AG04450 (cell line): Measurements from ENCODE around the gene RBM43. TPM values are rescaled to one million over a fixed set of nuclear protein-coding genes. Genes with fewer than 3 reads are reported as not detected.

ENCODE experiments used
- CTCF ChIA-PET: fragments of 300-600, 350-600 bp; formaldehyde crosslinking; extraction: SDS; loops from one replicate; lab custom pipeline; 2022; ENCODE audit warnings: antibody characterized with exemption, inconsistent platforms; lab: Charles Lee
- POLR2A ChIA-PET: fragments of 350-600 bp; formaldehyde crosslinking; extraction: SDS; loops from one replicate; lab custom pipeline; 2021; ENCODE audit warnings: antibody characterized with exemption, inconsistent platforms; lab: Yijun Ruan, JAX
- DNase-seq: peaks from one replicate; pipeline ENCODE4 v3.0.0-alpha.2; 2011; ENCODE audit warnings: low read depth, low spot score
- H3K27ac ChIP-seq: one replicate; pipeline ENCODE4 v1.5.1; 2012; ENCODE audit warnings: low read depth, low read length, control low read depth
- H3K27me3 ChIP-seq: one replicate; pipeline ENCODE4 v1.6.0; 2012; ENCODE audit warnings: low read length; ENCODE audit not compliant: control insufficient read depth, insufficient read depth
- H3K4me3 ChIP-seq: 2 replicates; pipeline ENCODE4 v1.5.1; 2011; ENCODE audit warnings: mild to moderate bottlenecking, low read depth, low read length, control low read depth
- H3K9me3 ChIP-seq: 2 replicates; pipeline ENCODE4 v1.5.1; 2012; ENCODE audit warnings: low read length; ENCODE audit not compliant: control insufficient read depth, insufficient read depth
- polyA plus RNA-seq: library from polyadenylated mRNA; depleted of rRNA; stranded (reverse); fragments of >200 nt; gene quantifications from 2 replicates; pipeline ENCODE4 v1.2.3, GENCODE V29; 2011
- TF ChIP-seq, protein P1 (sequence below): IDR thresholded peaks from 2 replicates; pipeline ENCODE4 v1.5.1; 2011; ENCODE audit warnings: low read depth, low read length, control low read depth, inconsistent platforms

The RBM43 gene
- polyA plus RNA-seq, 1 experiment = 19.2 TPM

DNA sequence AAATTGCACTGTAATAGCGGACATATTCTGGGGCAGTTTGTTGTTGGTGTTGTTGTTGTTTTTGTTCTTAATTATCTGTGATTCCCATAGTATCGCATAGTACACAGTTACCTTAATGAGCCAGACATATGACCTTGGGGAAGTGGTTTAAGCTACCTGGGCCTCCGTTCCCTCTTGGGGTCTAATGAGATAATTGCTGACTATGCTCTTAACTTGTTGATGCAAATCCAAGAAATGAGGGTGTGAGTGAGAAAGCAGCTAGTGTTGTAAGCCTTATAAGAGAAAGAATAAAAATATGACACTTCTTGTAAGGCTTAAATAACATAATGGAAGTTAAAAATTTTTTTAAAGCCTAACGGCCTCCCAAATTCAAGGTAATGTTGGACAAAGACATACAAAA lies 20.7 kb upstream of the RBM43 start:
- no peak overlapping the region for H3K27ac ChIP-seq
- no peaks in the 10 kb centered on the region for H3K27me3 ChIP-seq
- ChIA-PET CTCF (no interaction called here), POLR2A (no interaction called here)
- no peak for DNase-seq
- H3K4me3 ChIP-seq = no peak overlapping the region
- no peaks in the 10 kb centered on the region for H3K9me3 ChIP-seq
- TF ChIP-seq, protein P1, sequence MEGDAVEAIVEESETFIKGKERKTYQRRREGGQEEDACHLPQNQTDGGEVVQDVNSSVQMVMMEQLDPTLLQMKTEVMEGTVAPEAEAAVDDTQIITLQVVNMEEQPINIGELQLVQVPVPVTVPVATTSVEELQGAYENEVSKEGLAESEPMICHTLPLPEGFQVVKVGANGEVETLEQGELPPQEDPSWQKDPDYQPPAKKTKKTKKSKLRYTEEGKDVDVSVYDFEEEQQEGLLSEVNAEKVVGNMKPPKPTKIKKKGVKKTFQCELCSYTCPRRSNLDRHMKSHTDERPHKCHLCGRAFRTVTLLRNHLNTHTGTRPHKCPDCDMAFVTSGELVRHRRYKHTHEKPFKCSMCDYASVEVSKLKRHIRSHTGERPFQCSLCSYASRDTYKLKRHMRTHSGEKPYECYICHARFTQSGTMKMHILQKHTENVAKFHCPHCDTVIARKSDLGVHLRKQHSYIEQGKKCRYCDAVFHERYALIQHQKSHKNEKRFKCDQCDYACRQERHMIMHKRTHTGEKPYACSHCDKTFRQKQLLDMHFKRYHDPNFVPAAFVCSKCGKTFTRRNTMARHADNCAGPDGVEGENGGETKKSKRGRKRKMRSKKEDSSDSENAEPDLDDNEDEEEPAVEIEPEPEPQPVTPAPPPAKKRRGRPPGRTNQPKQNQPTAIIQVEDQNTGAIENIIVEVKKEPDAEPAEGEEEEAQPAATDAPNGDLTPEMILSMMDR = no peak

GRCh38 chr2:151280271-151280670 lies 18.6 kb upstream of the RBM43 start:
- ChIA-PET CTCF (interaction anchor here (0.9 kb wide), 1 partner anchor 10 kb away, joined by 3 read pairs; no protein-coding TSS in a partner anchor), POLR2A (no interaction called here)
- Histone ChIP-seq H3K4me3 (no peak overlapping the region), H3K27ac (peak overlapping the region; percentile 34), H3K27me3 (no peaks in the 10 kb centered on the region), H3K9me3 (no peaks in the 10 kb centered on the region)
- DNase-seq = no peak
- TF ChIP-seq, protein P1 = no peak

DNA sequence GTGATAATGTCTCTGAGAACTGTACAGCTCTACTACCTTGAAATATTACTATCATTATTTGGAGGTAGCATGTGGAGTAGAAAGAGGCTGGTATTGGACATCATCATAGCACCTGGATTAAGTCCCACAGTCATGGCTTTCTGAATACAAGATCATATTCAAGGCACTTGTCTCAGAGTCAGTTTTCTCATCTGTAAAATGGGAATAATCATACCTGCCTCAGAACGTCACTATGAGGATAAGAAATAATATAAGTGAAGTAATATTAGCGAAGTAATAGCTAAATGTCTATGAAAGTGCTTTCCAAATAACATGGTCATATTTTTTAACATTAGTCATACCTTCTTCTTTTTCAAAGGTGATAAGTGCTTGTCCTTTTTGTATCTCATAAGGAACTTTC lies 16.8 kb upstream of the RBM43 start:
- no peaks in the 10 kb centered on the region for H3K27me3 ChIP-seq
- DNase-seq = no peak
- CTCF ChIA-PET = interaction anchor here (1.0 kb wide), 1 partner anchor 10 kb away, joined by 7 read pairs; no protein-coding TSS in a partner anchor
- TF ChIP-seq, protein P1 = no peak
- POLR2A ChIA-PET = interaction anchor here (0.6 kb wide), 1 partner anchor 9 kb away, joined by 3 read pairs; no protein-coding TSS in a partner anchor
- no peak overlapping the region for H3K27ac ChIP-seq
- H3K9me3 ChIP-seq = no peaks in the 10 kb centered on the region
- no peak overlapping the region for H3K4me3 ChIP-seq

DNA sequence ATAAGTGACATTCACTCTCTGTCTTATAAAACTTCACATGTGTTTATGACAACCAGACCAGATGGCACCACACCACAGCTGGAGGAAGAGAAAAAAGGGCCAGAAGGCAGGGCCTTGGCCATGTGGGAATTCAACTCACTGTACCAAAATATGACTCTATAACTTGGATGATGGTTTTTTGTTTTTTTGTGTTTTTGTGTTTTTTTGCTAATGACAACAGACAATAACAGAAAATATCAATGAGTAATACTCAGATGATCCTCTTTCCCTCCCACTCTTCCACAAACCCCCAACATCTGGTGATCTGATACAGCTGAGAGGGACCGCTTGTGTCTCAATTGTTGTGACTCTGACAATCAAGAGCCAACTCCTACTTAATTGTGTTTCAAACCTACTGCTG lies 15.4 kb upstream of the RBM43 start:
- no peaks in the 10 kb centered on the region for H3K9me3 ChIP-seq
- no peak overlapping the region for H3K27ac ChIP-seq
- H3K27me3 ChIP-seq = no peaks in the 10 kb centered on the region
- no peak overlapping the region for H3K4me3 ChIP-seq
- DNase-seq = no peak
- TF ChIP-seq, protein P1 = no peak
- CTCF ChIA-PET = no interaction called here
- POLR2A ChIA-PET = no interaction called here

DNA sequence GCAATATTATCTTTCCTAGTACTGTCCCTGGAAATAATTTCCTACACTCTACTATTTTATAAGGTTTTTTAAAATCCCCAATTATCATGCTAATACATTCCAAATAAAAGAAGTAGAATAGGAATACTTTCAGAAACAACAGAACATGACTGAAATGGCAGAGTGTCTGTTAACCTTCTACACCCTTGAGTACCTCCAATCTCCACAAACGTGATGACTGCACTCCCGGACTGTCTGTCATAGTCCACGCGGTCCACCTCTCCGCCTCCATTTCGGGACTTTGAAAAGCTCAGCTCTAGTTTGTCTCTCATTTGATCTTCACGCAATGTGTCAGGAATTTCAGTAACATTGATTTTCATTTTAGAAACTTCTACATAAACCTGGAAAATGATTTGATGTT lies 13.6 kb upstream of the RBM43 start:
- POLR2A ChIA-PET = no interaction called here
- TF ChIP-seq, protein P1 = no peak
- DNase-seq = no peak
- Histone ChIP-seq H3K27me3 (no peaks in the 10 kb centered on the region), H3K9me3 (no peaks in the 10 kb centered on the region), H3K4me3 (no peak overlapping the region), H3K27ac (no peak overlapping the region)
- CTCF ChIA-PET = no interaction called here
